ENCODE results near the gene TMEM108.

The TMEM108 gene

GRCh38 chr3:133152056-133152455, 113.9 kb downstream of the TMEM108 start:
- H3K4me3 ChIP-seq = no peak overlapping the region
- H3K4me1 ChIP-seq = no peaks in the 10 kb centered on the region
- intact Hi-C loops (cut with DNase I; ENCODE audit: low total_unique reads) = no loop called here
- DNase-seq = no peak
- no peaks in the 10 kb centered on the region for H3K36me3 ChIP-seq
- H3K27me3 ChIP-seq = no peaks in the 10 kb centered on the region
- no peak overlapping the region for H3K27ac ChIP-seq
- peaks cover 0 to 4% (median 0%) of the 10 kb centered on the region in 3 donors for H3K9me3 ChIP-seq
- TF ChIP-seq CTCF (IDR thresholded peaks at IDR 0.05) = no peak

- no peaks in the 10 kb centered on the region for H3K36me3 ChIP-seq
- no peak overlapping the region for H3K4me3 ChIP-seq
- no peak for TF ChIP-seq CTCF (IDR thresholded peaks at IDR 0.05)
- no peak for DNase-seq
- no peaks in the 10 kb centered on the region for H3K4me1 ChIP-seq
- no peaks in the 10 kb centered on the region for H3K27me3 ChIP-seq
- H3K9me3 ChIP-seq = peaks cover 0 to 4% (median 0%) of the 10 kb centered on the region in 3 donors
- intact Hi-C loops (cut with DNase I; ENCODE audit: low total_unique reads) = no loop called here
- H3K27ac ChIP-seq = no peak overlapping the region
These were observed 114.6 kb downstream of the TMEM108 start for GRCh38 chr3:133152681-133153220.

- no peaks in the 10 kb centered on the region for H3K4me1 ChIP-seq
- H3K27ac ChIP-seq = no peak overlapping the region
- H3K4me3 ChIP-seq = no peak overlapping the region
- no peak for DNase-seq
- H3K27me3 ChIP-seq = no peaks in the 10 kb centered on the region
- peaks cover 0 to 4% (median 0%) of the 10 kb centered on the region in 3 donors for H3K9me3 ChIP-seq
- intact Hi-C loops (cut with DNase I; ENCODE audit: low total_unique reads) = no loop called here
- TF ChIP-seq CTCF (IDR thresholded peaks at IDR 0.05) = no peak
- no peaks in the 10 kb centered on the region for H3K36me3 ChIP-seq
These were observed 115.2 kb downstream of the TMEM108 start for GRCh38 chr3:133153382-133153781.

- no peak for DNase-seq
- no peak for TF ChIP-seq CTCF (IDR thresholded peaks at IDR 0.05)
- no peaks in the 10 kb centered on the region for H3K9me3 ChIP-seq
These were observed 119.5 kb downstream of the TMEM108 start for GRCh38 chr3:133157716-133158115.

GRCh38 chr3:133158686-133159085, 120.5 kb downstream of the TMEM108 start:
- no peak for TF ChIP-seq CTCF (IDR thresholded peaks at IDR 0.05)
- Histone ChIP-seq H3K4me1 (no peaks in the 10 kb centered on the region), H3K36me3 (no peaks in the 10 kb centered on the region), H3K9me3 (no peaks in the 10 kb centered on the region), H3K27ac (no peak overlapping the region), H3K27me3 (no peaks in the 10 kb centered on the region), H3K4me3 (no peak overlapping the region)
- no peak for DNase-seq
- intact Hi-C loops (cut with DNase I; ENCODE audit: low total_unique reads) = no loop called here

More at GRCh38 chr3:133157716-133158115, 119.5 kb downstream of the TMEM108 start:
- Histone ChIP-seq H3K4me3 (no peak overlapping the region), H3K27ac (no peak overlapping the region), H3K4me1 (no peaks in the 10 kb centered on the region), H3K27me3 (no peaks in the 10 kb centered on the region), H3K36me3 (no peaks in the 10 kb centered on the region)
- intact Hi-C loops (cut with DNase I; ENCODE audit: low total_unique reads) = no loop called here

All from tibial artery (tissue), 4 donors.